K562 (cell line): Measurements from ENCODE around the gene LAPTM5. TPM values are rescaled to one million over a fixed set of nuclear protein-coding genes. Genes with fewer than 3 reads are reported as not detected.

Experiments
- ATF1 ChIP-seq, 2 experiments: fragments of 450-650 bp in 1 of 2; IDR thresholded peaks; 2 replicates each; pipeline ENCODE4 v1.6.1; 2016; ENCODE audit warnings: missing compliant biosample characterization in 1 of 2, missing genetic modification characterization in 1 of 2
- ATF3 ChIP-seq, 2 experiments: fragments of 450-650 bp in 1 of 2; sonication (generic) in 1 of 2; formaldehyde crosslinking in 1 of 2; IDR thresholded peaks in 1 of 2; conservative IDR thresholded peaks in 1 of 2; 2 replicates each; pipeline versions ENCODE4 v1.6.1 to v1.8.1; 2016 to 2023; ENCODE audit warnings: mild to moderate bottlenecking in 2 of 2, moderate library complexity in 2 of 2, inconsistent platforms in 1 of 2, missing genetic modification reagents in 1 of 2
- CBFB ChIP-seq: sonication (generic); formaldehyde crosslinking; IDR thresholded peaks from 2 replicates; pipeline ENCODE4 v1.4.0; 2020; ENCODE audit warnings: mild to moderate bottlenecking, missing genetic modification reagents
- CREB3 ChIP-seq: fragments of 450-650 bp; conservative IDR thresholded peaks from 2 replicates; pipeline ENCODE4 v1.6.1; 2016; ENCODE audit warnings: missing genetic modification characterization, low read depth, mild to moderate bottlenecking, missing compliant biosample characterization, moderate library complexity
- CREB5 ChIP-seq: fragments of 250-450 bp; sonication (Bioruptor Pico); IDR thresholded peaks from 2 replicates; pipeline ENCODE4 v1.5.0; 2020; ENCODE audit warnings: mild to moderate bottlenecking
- ESRRA ChIP-seq: fragments of 450-650 bp; IDR thresholded peaks from 2 replicates; pipeline ENCODE4 v1.6.1; 2014; ENCODE audit warnings: low read depth, mild to moderate bottlenecking, moderate library complexity, borderline replicate concordance
- ETS1 ChIP-seq: conservative IDR thresholded peaks from 2 replicates; pipeline ENCODE4 v1.6.1; 2011; ENCODE audit warnings: low read depth, mild to moderate bottlenecking, low read length; ENCODE audit not compliant: control insufficient read depth
- EZH2 ChIP-seq: IDR thresholded peaks from 2 replicates; pipeline ENCODE4 v1.6.1; 2012; ENCODE audit warnings: low read depth, mild to moderate bottlenecking, inconsistent platforms, low read length, borderline replicate concordance
- KDM1A ChIP-seq, 2 experiments: fragments of 450-650 bp; IDR thresholded peaks; 2 replicates each; pipeline ENCODE4 v1.6.1; 2016; ENCODE audit warnings: mild to moderate bottlenecking in 2 of 2
- MBD2 ChIP-seq: sonication (generic); IDR thresholded peaks from 2 replicates; pipeline ENCODE4 v1.6.1; 2016; ENCODE audit warnings: low read depth, borderline replicate concordance
- MCM2 ChIP-seq: fragments of 450-650 bp; IDR thresholded peaks from 2 replicates; pipeline ENCODE4 v1.6.1; 2017; ENCODE audit warnings: low read depth, mild to moderate bottlenecking
- MIER1 ChIP-seq: fragments of 450-650 bp; IDR thresholded peaks from 2 replicates; pipeline ENCODE4 v1.6.1; 2016; ENCODE audit warnings: antibody characterized with exemption, mild to moderate bottlenecking, low read depth
- POLR2B ChIP-seq: fragments of 450-650 bp; IDR thresholded peaks from 2 replicates; pipeline ENCODE4 v1.6.1; 2018; ENCODE audit warnings: low read depth; ENCODE audit not compliant: partially characterized antibody
- PTTG1 ChIP-seq: fragments of 450-650 bp; IDR thresholded peaks from 2 replicates; pipeline ENCODE4 v1.6.1; 2016; ENCODE audit warnings: low read depth, mild to moderate bottlenecking, missing genetic modification characterization, missing compliant biosample characterization
- VEZF1 ChIP-seq: fragments of 200-800 bp; sonication (Bioruptor generic); IDR thresholded peaks from 2 replicates; pipeline ENCODE4 v1.6.1; 2017; ENCODE audit warnings: missing genetic modification characterization, missing compliant biosample characterization
- ZNF140 ChIP-seq: fragments of 250-450 bp; sonication (Bioruptor Pico); IDR thresholded peaks from 2 replicates; pipeline ENCODE4 v1.8.0; 2021; ENCODE audit warnings: moderate library complexity, mild to moderate bottlenecking, inconsistent platforms
- ZNF395 ChIP-seq: fragments of 200-800 bp; sonication (Bioruptor generic); IDR thresholded peaks from 2 replicates; pipeline ENCODE4 v1.6.1; 2017; ENCODE audit warnings: missing genetic modification characterization, missing compliant biosample characterization
- ZNF76 ChIP-seq: fragments of 250-450 bp; sonication (Bioruptor Pico); IDR thresholded peaks from 2 replicates; pipeline ENCODE4 v1.4.0; 2020; ENCODE audit warnings: mild to moderate bottlenecking, moderate library complexity, borderline replicate concordance
- polyA plus RNA-seq, 8 experiments: library from polyadenylated mRNA; depleted of rRNA in 4 of 8; stranded (reverse) in 5 of 8; unstranded in 3 of 8; fragments of >200 nt; fragmentation: Nextera tagmentation in 2 of 8; fragmentation: Illumina TruSeq in 1 of 8; extraction: Ambion mirVana in 2 of 8; extraction: Trizol in 1 of 8; gene quantifications; 2 replicates each; pipeline versions ENCODE4 v1.2.1 to v1.2.3, GENCODE V29; 2011 to 2014; ENCODE audit warnings: inconsistent platforms in 1 of 8, missing spikeins in 1 of 8
- total RNA-seq, 7 experiments: library from RNA; depleted of rRNA in 6 of 7; stranded (reverse); fragments of >200 nt in 6 of 7; fragmentation: Illumina TruSeq in 2 of 7; extraction: Trizol in 2 of 7; gene quantifications; 2 replicates each; pipeline versions ENCODE4 v1.2.1 to v1.2.3, GENCODE V29; 2011 to 2021; ENCODE audit warnings: low replicate concordance in 1 of 7

Gene LAPTM5
- total and polyA plus RNA-seq, 9 of the 15 experiments (the other 6 are each of a cell fraction or from before 2014, with no cell fraction given), result 2.4 to 47.3 (median 20.3) TPM

GRCh38 chr1:30756545-30757351 lies 826 bp downstream of the LAPTM5 start (continued):
- no peak for TF ChIP-seq EZH2
- peak; percentile 76 for TF ChIP-seq ZNF76 (CRISPR knock-in tag)
- TF ChIP-seq CREB5 (CRISPR knock-in tag), result no peak
- peak; percentile 76; the same call in 1 of the 2 replicates for TF ChIP-seq CREB3 (tag)
- peak; percentile 9; the same call in 1 of the 2 replicates for TF ChIP-seq MBD2
- TF ChIP-seq VEZF1 (CRISPR knock-in tag), result peak; percentile 79
- TF ChIP-seq POLR2B, result no peak
- TF ChIP-seq MIER1, result no peak
- TF ChIP-seq KDM1A (IDR thresholded peaks at IDR 0.05), result peak; percentile 34 to 76; a peak in 2 of 4 replicates
- TF ChIP-seq ZNF395 (CRISPR knock-in tag), result peak; percentile 91
- TF ChIP-seq CBFB (CRISPR knock-in tag), result peak; percentile 90
- no peak for TF ChIP-seq ATF1 (CRISPR knock-in tag; IDR thresholded peaks at IDR 0.05)
- TF ChIP-seq ATF1 (tag; IDR thresholded peaks at IDR 0.05), result peak; percentile 16; the same call in 1 of the 2 replicates
- no peak for TF ChIP-seq ETS1
- peak; percentile 44; the same call in 1 of the 2 replicates for TF ChIP-seq ZNF140 (CRISPR knock-in tag)
- TF ChIP-seq ATF3 (IDR thresholded peaks at IDR 0.05), result peak; percentile 87
- 0 out of 2 replicates have a peak, but pooled peaks have one; percentile 44 for TF ChIP-seq ATF3 (CRISPR knock-in tag; conservative IDR thresholded peaks at IDR 0.05)
- peak; percentile 45; the same call in 1 of the 2 replicates for TF ChIP-seq PTTG1 (tag)
- TF ChIP-seq ESRRA, result peak; percentile 92; the same call in 1 of the 2 replicates
- TF ChIP-seq MCM2, result no peak
